Fibroblast of lung (primary cell): ENCODE results near the gene CDKAL1. TPM values are rescaled to one million over a fixed set of nuclear protein-coding genes. Genes with fewer than 3 reads are reported as not detected.

Experiments
- DNase-seq, 2 donors: peaks; one replicate each; pipeline versions ENCODE4 v3.0.0 to v3.0.0-alpha.2; 2010; ENCODE audit warnings: low read depth in 2 of 2
- H2AFZ ChIP-seq: 2 replicates; pipeline ENCODE4 v1.5.1; 2012; ENCODE audit warnings: low read length, control low read depth, inconsistent platforms
- H3K27ac ChIP-seq: 2 replicates; pipeline ENCODE4 v1.5.1; 2011; ENCODE audit warnings: low read length, control low read depth; ENCODE audit not compliant: insufficient read depth
- H3K27me3 ChIP-seq: 2 replicates; pipeline ENCODE4 v1.5.1; 2011; ENCODE audit warnings: mild to moderate bottlenecking, low read length; ENCODE audit not compliant: control insufficient read depth, insufficient read depth
- H3K36me3 ChIP-seq: 2 replicates; pipeline ENCODE4 v1.5.1; 2011; ENCODE audit warnings: low read length; ENCODE audit not compliant: control insufficient read depth, insufficient read depth
- H3K4me1 ChIP-seq: 2 replicates; pipeline ENCODE4 v1.5.1; 2011; ENCODE audit warnings: low read length; ENCODE audit not compliant: control insufficient read depth, insufficient read depth; ENCODE audit errors: extremely low read depth
- H3K4me2 ChIP-seq: 2 replicates; pipeline ENCODE4 v1.5.1; 2011; ENCODE audit warnings: low read length, control low read depth; ENCODE audit not compliant: insufficient read depth; ENCODE audit errors: extremely low read depth
- H3K4me3 ChIP-seq, 4 experiments: fragments of 200-600 bp in 1 of 4; sonication (generic) in 1 of 4; replicated peaks in 1 of 4; 2 replicates each; pipeline ENCODE4 v1.5.1; 2011 to 2016; ENCODE audit warnings: low read length in 4 of 4, low read depth in 3 of 4, mild to moderate bottlenecking in 3 of 4, control low read depth in 2 of 4, inconsistent platforms in 1 of 4, mixed read lengths in 1 of 4; ENCODE audit not compliant: insufficient read depth in 1 of 4; ENCODE audit errors: control extremely low read depth in 1 of 4
- H3K79me2 ChIP-seq: 2 replicates; pipeline ENCODE4 v1.5.1; 2012; ENCODE audit warnings: mild to moderate bottlenecking, low read length, inconsistent platforms; ENCODE audit not compliant: control insufficient read depth, insufficient read depth
- H3K9ac ChIP-seq: 2 replicates; pipeline ENCODE4 v1.5.1; 2011; ENCODE audit warnings: mild to moderate bottlenecking, low read length, control low read depth; ENCODE audit not compliant: insufficient read depth
- H3K9me3 ChIP-seq: 2 replicates; pipeline ENCODE4 v1.5.1; 2012; ENCODE audit warnings: low read depth, low read length; ENCODE audit not compliant: control insufficient read depth, insufficient read depth
- H4K20me1 ChIP-seq: 2 replicates; pipeline ENCODE4 v1.5.1; 2011; ENCODE audit warnings: low read length; ENCODE audit not compliant: control insufficient read depth, insufficient read depth; ENCODE audit errors: extremely low read depth
- CTCF ChIP-seq, 2 donors: IDR thresholded peaks in 1 of 2; conservative IDR thresholded peaks in 1 of 2; 1 replicate in 1 of 2; 2 replicates in 1 of 2; pipeline ENCODE4 v1.5.1; 2011 to 2012; ENCODE audit warnings: low read length in 2 of 2, control low read depth in 1 of 2, inconsistent platforms in 1 of 2, low read depth in 1 of 2, mild to moderate bottlenecking in 1 of 2
- EZH2 ChIP-seq: IDR thresholded peaks from 2 replicates; pipeline ENCODE4 v1.5.1; 2012; ENCODE audit warnings: low read length, control low read depth, mild to moderate bottlenecking; ENCODE audit errors: missing control alignments
- polyA plus RNA-seq, 2 donors: library from polyadenylated mRNA; depleted of rRNA in 1 of 2; stranded (reverse) in 1 of 2; unstranded in 1 of 2; fragments of >200 nt; gene quantifications; 2 replicates each; pipeline ENCODE4 v1.2.1, GENCODE V29; 2011 to 2012; ENCODE audit warnings: missing spikeins in 1 of 2
- total RNA-seq: library from RNA; depleted of rRNA; stranded (reverse); fragments of >200 nt; gene quantifications from 2 replicates; pipeline ENCODE4 v1.2.1, GENCODE V29; 2014

The CDKAL1 gene
- total and polyA plus RNA-seq, 2 donors (not counting 1 experiment from before 2014, with no cell fraction given), result 7.4 to 15.0 TPM

DNA sequence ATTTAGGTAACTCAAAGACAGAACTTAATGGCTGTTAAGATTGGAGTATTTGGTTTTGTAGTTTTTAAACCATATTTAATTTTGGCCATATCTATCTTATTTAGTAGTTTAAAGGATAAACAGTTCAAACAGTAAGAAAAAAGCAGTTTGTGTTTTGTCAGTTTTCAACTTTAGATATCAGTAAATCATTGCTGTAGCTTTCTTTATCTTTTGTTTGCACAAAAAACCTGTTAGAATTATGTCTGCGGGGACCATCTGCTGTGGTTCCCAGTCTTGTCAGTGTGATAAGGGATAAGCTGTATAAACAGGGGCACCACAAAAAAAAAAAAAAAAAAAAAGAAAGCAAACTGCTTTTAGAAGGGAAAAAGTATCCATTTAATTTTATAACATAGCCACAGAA is 40.9 kb downstream of the CDKAL1 start:
- H3K9ac ChIP-seq, result no peak overlapping the region
- no peak overlapping the region for H3K4me3 ChIP-seq
- H3K27ac ChIP-seq, result no peak overlapping the region
- TF ChIP-seq CTCF (conservative IDR thresholded peaks at IDR 0.05 in 1 of 2, IDR thresholded peaks at IDR 0.05 in 1 of 2; ENCODE audit: low read depth in 1 of 2, low read length in 2 of 2), result no peak
- TF ChIP-seq EZH2, result no peak
- no peak overlapping the region for H2AFZ ChIP-seq
- DNase-seq, result no peak
- H3K9me3 ChIP-seq, result no peaks in the 10 kb centered on the region
- H3K79me2 ChIP-seq, result no peaks in the 10 kb centered on the region
- H3K4me2 ChIP-seq, result no peak overlapping the region
- H4K20me1 ChIP-seq, result no peaks in the 10 kb centered on the region
- no peaks in the 10 kb centered on the region for H3K36me3 ChIP-seq
- no peaks in the 10 kb centered on the region for H3K27me3 ChIP-seq
- no peaks in the 10 kb centered on the region for H3K4me1 ChIP-seq

- TF ChIP-seq CTCF (conservative IDR thresholded peaks at IDR 0.05 in 1 of 2, IDR thresholded peaks at IDR 0.05 in 1 of 2; ENCODE audit: low read depth in 1 of 2, low read length in 2 of 2) (no peak), EZH2 (no peak)
- no peak overlapping the region for H3K27ac ChIP-seq
- H3K9ac ChIP-seq, result no peak overlapping the region
- H3K4me2 ChIP-seq, result no peak overlapping the region
- H3K4me3 ChIP-seq, result no peak overlapping the region
- H3K9me3 ChIP-seq, result no peaks in the 10 kb centered on the region
- no peaks in the 10 kb centered on the region for H3K4me1 ChIP-seq
- H2AFZ ChIP-seq, result no peak overlapping the region
- no peaks in the 10 kb centered on the region for H3K79me2 ChIP-seq
- no peaks in the 10 kb centered on the region for H3K27me3 ChIP-seq
- DNase-seq, result no peak
- no peaks in the 10 kb centered on the region for H3K36me3 ChIP-seq
- H4K20me1 ChIP-seq, result no peaks in the 10 kb centered on the region
Observed at GRCh38 chr6:20575704-20576451, 41.6 kb downstream of the CDKAL1 start.

GRCh38 chr6:20577173-20577688 is 43.0 kb downstream of the CDKAL1 start:
- H3K9ac ChIP-seq, result no peak overlapping the region
- H3K27me3 ChIP-seq, result no peaks in the 10 kb centered on the region
- no peaks in the 10 kb centered on the region for H3K9me3 ChIP-seq
- no peak for TF ChIP-seq CTCF (conservative IDR thresholded peaks at IDR 0.05 in 1 of 2, IDR thresholded peaks at IDR 0.05 in 1 of 2; ENCODE audit: low read depth in 1 of 2, low read length in 2 of 2)
- TF ChIP-seq EZH2, result no peak
- H3K79me2 ChIP-seq, result no peaks in the 10 kb centered on the region
- DNase-seq, result no peak
- no peaks in the 10 kb centered on the region for H3K36me3 ChIP-seq
- no peak overlapping the region for H2AFZ ChIP-seq
- H3K27ac ChIP-seq, result no peak overlapping the region
- H4K20me1 ChIP-seq, result no peaks in the 10 kb centered on the region
- no peaks in the 10 kb centered on the region for H3K4me1 ChIP-seq
- H3K4me3 ChIP-seq, result no peak overlapping the region
- H3K4me2 ChIP-seq, result no peak overlapping the region
